Measurements from ENCODE around the gene SAFB. TPM values are rescaled to one million over a fixed set of nuclear protein-coding genes. Genes with fewer than 3 reads are reported as not detected.

Gene SAFB
- total RNA-seq, 4 donors from 2014 or later, result 46.3 to 181 (median 63.7) TPM

DNA sequence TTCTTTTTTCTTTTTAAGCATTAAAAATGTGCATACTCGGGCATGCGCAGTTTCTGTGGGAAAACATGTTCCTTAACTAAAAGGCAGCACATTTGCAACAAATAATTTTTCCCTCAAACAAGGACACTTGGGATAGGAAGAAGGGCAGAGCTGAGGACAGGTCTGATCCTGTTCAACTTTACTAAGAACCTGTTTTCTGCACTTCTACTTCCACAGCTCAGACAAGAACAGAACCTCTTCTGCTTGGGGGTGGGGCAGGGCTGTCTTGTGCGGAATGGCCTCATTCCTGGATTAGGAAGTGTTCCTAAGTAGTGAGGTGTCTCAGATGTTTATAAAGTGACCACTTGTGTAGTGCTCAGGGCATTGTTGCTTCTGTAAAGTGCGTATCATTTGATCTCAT, 18.3 kb downstream of the SAFB start:
- DNase-seq (ENCODE audit: low spot score in 2 of 2), result peak in 1 of 2 donors; percentile 43
- WGBS, result 63% methylated on average over 4 of the region's 4 CpGs

DNA sequence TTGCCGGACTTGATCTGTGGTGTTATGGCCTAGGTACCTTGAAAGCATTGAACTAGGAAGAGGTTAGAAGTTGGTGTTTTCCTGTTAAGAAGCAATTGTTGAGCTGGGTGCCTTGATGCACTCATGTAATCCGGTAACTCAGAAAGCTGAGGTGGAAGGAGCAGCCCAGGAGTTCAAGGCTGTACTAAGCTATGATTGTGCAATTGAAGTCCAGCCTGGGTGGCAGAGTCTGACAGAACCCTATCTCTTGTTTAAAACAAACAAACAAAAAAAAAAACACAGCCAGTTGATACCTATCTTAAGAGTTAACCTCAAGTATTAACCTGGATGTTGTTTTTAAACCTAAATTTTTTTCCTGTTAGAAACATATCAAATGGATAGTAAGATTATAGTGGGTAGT, 19.3 kb downstream of the SAFB start:
- DNase-seq (ENCODE audit: low spot score in 2 of 2), result no peak
- H3K9me3 ChIP-seq, result no peaks in the 10 kb centered on the region
- peaks cover 50% of the 10 kb centered on the region for H3K36me3 ChIP-seq
- H3K4me1 ChIP-seq, result peaks cover 20% of the 10 kb centered on the region
- TF ChIP-seq, protein P1, sequence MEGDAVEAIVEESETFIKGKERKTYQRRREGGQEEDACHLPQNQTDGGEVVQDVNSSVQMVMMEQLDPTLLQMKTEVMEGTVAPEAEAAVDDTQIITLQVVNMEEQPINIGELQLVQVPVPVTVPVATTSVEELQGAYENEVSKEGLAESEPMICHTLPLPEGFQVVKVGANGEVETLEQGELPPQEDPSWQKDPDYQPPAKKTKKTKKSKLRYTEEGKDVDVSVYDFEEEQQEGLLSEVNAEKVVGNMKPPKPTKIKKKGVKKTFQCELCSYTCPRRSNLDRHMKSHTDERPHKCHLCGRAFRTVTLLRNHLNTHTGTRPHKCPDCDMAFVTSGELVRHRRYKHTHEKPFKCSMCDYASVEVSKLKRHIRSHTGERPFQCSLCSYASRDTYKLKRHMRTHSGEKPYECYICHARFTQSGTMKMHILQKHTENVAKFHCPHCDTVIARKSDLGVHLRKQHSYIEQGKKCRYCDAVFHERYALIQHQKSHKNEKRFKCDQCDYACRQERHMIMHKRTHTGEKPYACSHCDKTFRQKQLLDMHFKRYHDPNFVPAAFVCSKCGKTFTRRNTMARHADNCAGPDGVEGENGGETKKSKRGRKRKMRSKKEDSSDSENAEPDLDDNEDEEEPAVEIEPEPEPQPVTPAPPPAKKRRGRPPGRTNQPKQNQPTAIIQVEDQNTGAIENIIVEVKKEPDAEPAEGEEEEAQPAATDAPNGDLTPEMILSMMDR (IDR thresholded peaks at IDR 0.05), result no peak
- TF ChIP-seq EP300 (IDR thresholded peaks at IDR 0.05), result no peak
- no peak for TF ChIP-seq POLR2AphosphoS5 (IDR thresholded peaks at IDR 0.05)
- TF ChIP-seq POLR2A (IDR thresholded peaks at IDR 0.05), result no peak
- H3K27ac ChIP-seq, result no peak overlapping the region
- no peaks in the 10 kb centered on the region for H3K27me3 ChIP-seq
- 92% methylated on average over 2 of the region's 2 CpGs for WGBS
- H3K4me3 ChIP-seq, result no peak overlapping the region

More for the DNA sequence above, 18.3 kb downstream of the SAFB start:
- TF ChIP-seq EP300 (IDR thresholded peaks at IDR 0.05), result no peak
- TF ChIP-seq POLR2A (IDR thresholded peaks at IDR 0.05), result no peak
- TF ChIP-seq POLR2AphosphoS5 (IDR thresholded peaks at IDR 0.05), result no peak
- TF ChIP-seq, protein P1 (IDR thresholded peaks at IDR 0.05), result no peak
- H3K4me1 ChIP-seq, result peaks cover 20% of the 10 kb centered on the region
- H3K27me3 ChIP-seq, result no peaks in the 10 kb centered on the region
- H3K9me3 ChIP-seq, result no peaks in the 10 kb centered on the region
- H3K4me3 ChIP-seq, result no peak overlapping the region
- H3K36me3 ChIP-seq, result peaks cover 40% of the 10 kb centered on the region
- H3K27ac ChIP-seq, result no peak overlapping the region

DNA sequence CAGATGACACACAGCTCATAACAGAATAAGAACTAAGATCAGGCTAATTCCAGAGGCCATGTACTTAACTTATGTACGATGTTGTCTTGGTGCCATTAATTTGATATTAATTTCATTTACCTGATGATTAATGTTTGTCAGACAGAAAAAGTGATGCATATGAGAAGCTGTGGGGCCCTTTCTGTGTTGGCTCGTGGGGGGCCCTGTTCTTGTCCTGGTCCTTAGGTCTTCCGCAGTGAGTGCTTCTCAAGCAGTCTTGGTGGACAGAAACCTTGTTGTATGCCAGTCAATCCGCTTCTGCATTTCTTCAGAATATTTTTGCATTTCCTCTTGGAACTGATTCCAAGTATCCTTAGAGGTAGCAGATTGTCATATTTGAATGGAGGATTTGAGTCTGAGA, 20.2 kb downstream of the SAFB start:
- no peak overlapping the region for H3K4me3 ChIP-seq
- H3K27ac ChIP-seq, result no peak overlapping the region
- H3K27me3 ChIP-seq, result no peaks in the 10 kb centered on the region
- peak in 1 of 2 donors; percentile 10 for DNase-seq (ENCODE audit: low spot score in 2 of 2)
- H3K4me1 ChIP-seq, result peaks cover 13% of the 10 kb centered on the region
- WGBS, result 78% methylated on average over 4 of the region's 4 CpGs
- no peak for TF ChIP-seq POLR2A (IDR thresholded peaks at IDR 0.05)
- no peak for TF ChIP-seq EP300 (IDR thresholded peaks at IDR 0.05)
- TF ChIP-seq, protein P1 (IDR thresholded peaks at IDR 0.05), result no peak
- peaks cover 59% of the 10 kb centered on the region for H3K36me3 ChIP-seq
- H3K9me3 ChIP-seq, result no peaks in the 10 kb centered on the region

DNA sequence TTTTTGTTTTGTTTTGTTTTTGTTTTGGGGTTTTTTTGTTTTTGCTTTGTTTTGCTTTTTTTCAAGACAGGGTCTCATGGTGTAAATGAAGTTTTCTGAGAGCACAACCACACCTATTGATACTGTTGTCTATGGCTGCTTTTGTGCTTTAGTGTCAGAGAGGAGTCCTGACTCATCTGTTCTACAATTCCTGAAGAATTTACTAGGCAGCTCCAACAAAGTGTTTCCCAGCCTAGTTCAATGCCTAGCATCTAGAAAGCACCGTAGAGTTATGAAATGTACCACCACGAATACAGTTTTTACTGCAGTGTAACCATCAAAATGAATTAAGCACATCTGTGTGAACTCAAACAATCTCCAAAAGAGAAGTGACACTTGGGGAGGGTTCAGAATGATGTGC, 21.2 kb downstream of the SAFB start:
- H3K27me3 ChIP-seq, result no peaks in the 10 kb centered on the region
- peaks cover 65% of the 10 kb centered on the region for H3K36me3 ChIP-seq
- no peak for TF ChIP-seq EP300 (IDR thresholded peaks at IDR 0.05)
- no peak for TF ChIP-seq POLR2A (IDR thresholded peaks at IDR 0.05)
- no peak for TF ChIP-seq POLR2AphosphoS5 (IDR thresholded peaks at IDR 0.05)
- TF ChIP-seq, protein P1 (IDR thresholded peaks at IDR 0.05), result no peak
- H3K4me1 ChIP-seq, result peaks cover 13% of the 10 kb centered on the region
- H3K9me3 ChIP-seq, result no peaks in the 10 kb centered on the region
- no peak overlapping the region for H3K27ac ChIP-seq
- 75% methylated on average over 2 of the region's 2 CpGs for WGBS
- no peak for DNase-seq (ENCODE audit: low spot score in 2 of 2)
- H3K4me3 ChIP-seq, result no peak overlapping the region

DNA sequence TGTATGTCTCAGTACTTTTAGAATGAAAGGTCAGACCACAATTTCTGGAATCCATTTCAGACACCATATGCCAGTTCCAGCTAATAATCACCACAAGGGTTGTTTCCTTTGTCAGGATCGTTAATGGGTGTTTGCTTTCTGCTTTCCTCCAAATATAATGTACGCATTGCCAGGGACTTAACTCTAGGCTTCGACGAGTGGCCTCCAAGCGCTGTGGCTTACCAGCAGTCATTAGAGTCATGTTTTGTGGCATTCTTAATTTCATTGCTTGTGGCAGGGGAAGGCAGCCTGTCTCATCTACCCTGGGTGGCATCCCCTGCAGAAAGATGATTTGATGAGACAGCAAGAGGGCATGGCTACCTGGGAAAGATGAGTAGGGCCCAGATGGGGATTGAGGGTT, 22.5 kb downstream of the SAFB start:
- no peaks in the 10 kb centered on the region for H3K27me3 ChIP-seq
- peaks cover 13% of the 10 kb centered on the region for H3K4me1 ChIP-seq
- WGBS, result 84% methylated on average over 5 of the region's 5 CpGs
- H3K4me3 ChIP-seq, result no peak overlapping the region
- DNase-seq (ENCODE audit: low spot score in 2 of 2), result peak in 1 of 2 donors; percentile 28
- H3K9me3 ChIP-seq, result no peaks in the 10 kb centered on the region
- H3K36me3 ChIP-seq, result peaks cover 74% of the 10 kb centered on the region
- H3K27ac ChIP-seq, result no peak overlapping the region
- TF ChIP-seq POLR2A (IDR thresholded peaks at IDR 0.05) (no peak), POLR2AphosphoS5 (IDR thresholded peaks at IDR 0.05) (no peak), EP300 (IDR thresholded peaks at IDR 0.05) (no peak)
- TF ChIP-seq, protein P1 (IDR thresholded peaks at IDR 0.05), result no peak
